HEK293T (cell line): ENCODE measurements around the gene SLC12A7.

Experiments
- CTCF ChIA-PET: fragments of 350-600 bp; formaldehyde crosslinking; extraction: SDS; loops from one replicate; lab custom pipeline; 2021; ENCODE audit warnings: antibody characterized with exemption, inconsistent platforms; lab: Yijun Ruan, JAX
- POLR2A ChIA-PET: fragments of 350-600 bp; formaldehyde crosslinking; extraction: SDS; loops from one replicate; lab custom pipeline; 2020; ENCODE audit warnings: antibody characterized with exemption, inconsistent platforms; lab: Yijun Ruan, JAX
- DNase-seq: peaks from one replicate; pipeline ENCODE4 v3.0.0; 2012; ENCODE audit warnings: mixed read lengths; ENCODE audit errors: extremely low spot score
- ARNT ChIP-seq: fragments of 450-650 bp; IDR thresholded peaks from 2 replicates; pipeline ENCODE4 v1.6.1; 2017; ENCODE audit warnings: mild to moderate bottlenecking
- BHLHE40 ChIP-seq: fragments of 450-650 bp; IDR thresholded peaks from 2 replicates; pipeline ENCODE4 v1.6.1; 2016; ENCODE audit warnings: mild to moderate bottlenecking, moderate library complexity, borderline replicate concordance
- CTBP1 ChIP-seq: fragments of 450-650 bp; IDR thresholded peaks from 2 replicates; pipeline ENCODE4 v1.6.1; 2016; ENCODE audit warnings: borderline replicate concordance
- ELF4 ChIP-seq: fragments of 450-650 bp; IDR thresholded peaks from 2 replicates; pipeline ENCODE4 v1.6.1; 2017; ENCODE audit warnings: antibody characterized with exemption
- FOXA1 ChIP-seq: fragments of 450-650 bp; IDR thresholded peaks from 2 replicates; pipeline ENCODE4 v1.6.1; 2016; ENCODE audit warnings: mild to moderate bottlenecking
- FOXK2 ChIP-seq: fragments of 450-650 bp; IDR thresholded peaks from 2 replicates; pipeline ENCODE4 v1.6.1; 2016; ENCODE audit warnings: mild to moderate bottlenecking
- FOXM1 ChIP-seq: fragments of 450-650 bp; IDR thresholded peaks from 2 replicates; pipeline ENCODE4 v1.6.1; 2017; ENCODE audit warnings: mild to moderate bottlenecking, borderline replicate concordance
- HDGF ChIP-seq: fragments of 450-650 bp; IDR thresholded peaks from 2 replicates; pipeline ENCODE4 v1.6.1; 2017; ENCODE audit warnings: antibody characterized with exemption, borderline replicate concordance
- L3MBTL2 ChIP-seq: fragments of 450-650 bp; conservative IDR thresholded peaks from 2 replicates; pipeline ENCODE4 v1.6.1; 2016; ENCODE audit warnings: mild to moderate bottlenecking
- LEF1 ChIP-seq: fragments of 450-650 bp; IDR thresholded peaks from 2 replicates; pipeline ENCODE4 v1.6.1; 2017; ENCODE audit warnings: mild to moderate bottlenecking, borderline replicate concordance
- NFRKB ChIP-seq: fragments of 450-650 bp; IDR thresholded peaks from 2 replicates; pipeline ENCODE4 v1.6.1; 2016; ENCODE audit warnings: mild to moderate bottlenecking, moderate library complexity
- PKNOX1 ChIP-seq: fragments of 450-650 bp; IDR thresholded peaks from 2 replicates; pipeline ENCODE4 v1.6.1; 2016
- SP1 ChIP-seq: fragments of 450-650 bp; IDR thresholded peaks from 2 replicates; pipeline ENCODE4 v1.6.1; 2017
- SUZ12 ChIP-seq: fragments of 450-650 bp; IDR thresholded peaks from 2 replicates; pipeline ENCODE4 v1.6.1; 2016; ENCODE audit warnings: mild to moderate bottlenecking
- TARDBP ChIP-seq: fragments of 450-650 bp; IDR thresholded peaks from 2 replicates; pipeline ENCODE4 v1.6.1; 2016
- ZNF384 ChIP-seq: fragments of 450-650 bp; IDR thresholded peaks from 2 replicates; pipeline ENCODE4 v1.6.1; 2016

Gene SLC12A7

GRCh38 chr5:1118738-1119137, 6.9 kb upstream of the SLC12A7 start:
- POLR2A ChIA-PET = no interaction called here

GRCh38 chr5:1118231-1118698, 6.4 kb upstream of the SLC12A7 start:
- TF ChIP-seq FOXM1 = no peak
- TF ChIP-seq LEF1 = no peak
- no peak for TF ChIP-seq SP1
- TF ChIP-seq HDGF = no peak
- no peak for TF ChIP-seq TARDBP
- TF ChIP-seq FOXK2 = no peak
- TF ChIP-seq BHLHE40 = no peak
- no peak for TF ChIP-seq L3MBTL2
- TF ChIP-seq SUZ12 = no peak
- TF ChIP-seq ELF4 = no peak
- no peak for TF ChIP-seq NFRKB
- no peak for TF ChIP-seq ARNT
- no peak for TF ChIP-seq PKNOX1
- no peak for DNase-seq
- CTCF ChIA-PET = interaction anchor here (0.6 to 1.6 kb wide), 3 partner anchors 22 to 690 kb away, joined by 3 to 6 read pairs (median 3); no protein-coding TSS in a partner anchor
- POLR2A ChIA-PET = no interaction called here

More at GRCh38 chr5:1118738-1119137, 6.9 kb upstream of the SLC12A7 start:
- DNase-seq = no peak
- CTCF ChIA-PET = interaction anchor here (0.6 kb wide), 1 partner anchor 21 kb away, joined by 3 read pairs; no protein-coding TSS in a partner anchor
- TF ChIP-seq FOXA1 = no peak
- no peak for TF ChIP-seq FOXK2
- TF ChIP-seq TARDBP = no peak
- TF ChIP-seq HDGF = no peak
- TF ChIP-seq CTBP1 = no peak
- no peak for TF ChIP-seq PKNOX1
- TF ChIP-seq BHLHE40 = no peak
- TF ChIP-seq NFRKB = no peak
- TF ChIP-seq LEF1 = no peak
- TF ChIP-seq SUZ12 = no peak
- no peak for TF ChIP-seq SP1
- TF ChIP-seq ELF4 = no peak
- TF ChIP-seq ARNT = no peak
- TF ChIP-seq FOXM1 = no peak
- TF ChIP-seq ZNF384 = no peak

GRCh38 chr5:1116977-1117376, 5.1 kb upstream of the SLC12A7 start:
- TF ChIP-seq ARNT = no peak
- no peak for TF ChIP-seq ELF4
- TF ChIP-seq SP1 = no peak
- TF ChIP-seq NFRKB = no peak
- TF ChIP-seq FOXA1 = no peak
- TF ChIP-seq ZNF384 = no peak
- no peak for TF ChIP-seq CTBP1
- no peak for TF ChIP-seq HDGF
- TF ChIP-seq SUZ12 = no peak
- no peak for TF ChIP-seq LEF1
- ChIA-PET CTCF (interaction anchor here (1.3 to 1.6 kb wide), 2 partner anchors 24 to 193 kb away, joined by 3 to 6 read pairs; no protein-coding TSS in a partner anchor), POLR2A (no interaction called here)
- DNase-seq = no peak

GRCh38 chr5:1116109-1116740, 4.4 kb upstream of the SLC12A7 start:
- ChIA-PET CTCF (no interaction called here), POLR2A (interaction anchor here (0.6 kb wide), 1 partner anchor 828 kb away, joined by 3 read pairs; no protein-coding TSS in a partner anchor)
- DNase-seq = no peak
- TF ChIP-seq FOXA1 = no peak
- no peak for TF ChIP-seq FOXM1
- TF ChIP-seq NFRKB = no peak
- TF ChIP-seq SUZ12 = no peak
- no peak for TF ChIP-seq TARDBP
- TF ChIP-seq BHLHE40 = no peak
- no peak for TF ChIP-seq SP1
- no peak for TF ChIP-seq ELF4
- no peak for TF ChIP-seq PKNOX1
- no peak for TF ChIP-seq FOXK2
- TF ChIP-seq ARNT = no peak
- no peak for TF ChIP-seq ZNF384
- no peak for TF ChIP-seq HDGF
- no peak for TF ChIP-seq L3MBTL2
- no peak for TF ChIP-seq LEF1
- no peak for TF ChIP-seq CTBP1

- TF ChIP-seq HDGF = no peak
- no peak for TF ChIP-seq SP1
- TF ChIP-seq ELF4 = no peak
- DNase-seq = no peak
- CTCF ChIA-PET = interaction anchor here (0.8 kb wide), 1 partner anchor 9 kb away, joined by 3 read pairs; no protein-coding TSS in a partner anchor
- POLR2A ChIA-PET = interaction anchor here (0.6 kb wide), 1 partner anchor 827 kb away, joined by 3 read pairs; no protein-coding TSS in a partner anchor
Measured at GRCh38 chr5:1115123-1115815, 3.4 kb upstream of the SLC12A7 start.
